ENCODE data around the gene PLEKHG4B. TPM values are rescaled to one million over a fixed set of nuclear protein-coding genes. Genes with fewer than 3 reads are reported as not detected.

The PLEKHG4B gene
- total RNA-seq, 1 experiment from 2014 or later, result 0.02 TPM

- no TSS peak for BruUV-seq (replicated peaks)
- no peaks in the 10 kb centered on the region for H3K79me2 ChIP-seq (ENCODE audit: insufficient read depth, low read length)
- intact Hi-C loops (cut with micrococcal nuclease), result no loop called here
- no peak overlapping the region for H3K27ac ChIP-seq (ENCODE audit: low read depth, low read length)
- H3K9me3 ChIP-seq (ENCODE audit: control insufficient read depth in 1 of 2, insufficient read depth in 1 of 2, low read depth in 1 of 2, low read length in 2 of 2), result no peaks in the 10 kb centered on the region
- POLR2A ChIA-PET, result no interaction called here
- H3K4me1 ChIP-seq (ENCODE audit: control insufficient read depth in 1 of 2, insufficient read depth in 2 of 2, low read length in 2 of 2), result peaks cover 0 to 6% of the 10 kb centered on the region in 2 experiments; a peak in 2 of 4 replicates
- DNase-seq (ENCODE audit: low read depth, low spot score) (no peak), ATAC-seq (no peak)
- H3K9ac ChIP-seq (ENCODE audit: low read length), result no peak overlapping the region
- H4K20me1 ChIP-seq (ENCODE audit: insufficient read depth), result no peaks in the 10 kb centered on the region
- RAD21 ChIA-PET (ENCODE audit: low non-redundant PET in 1 of 2, low total read pairs in 2 of 2, uncharacterized antibody in 2 of 2, unreplicated experiment in 2 of 2), result no interaction called here
- no peak overlapping the region for H3K4me3 ChIP-seq (replicated peaks in 1 of 2; ENCODE audit: low read depth in 1 of 2, low read length in 2 of 2)
- no peak overlapping the region for H3K4me2 ChIP-seq (ENCODE audit: low read length)
- no peaks in the 10 kb centered on the region for H3K36me3 ChIP-seq (ENCODE audit: control insufficient read depth in 1 of 2, insufficient read depth in 2 of 2, low read length in 2 of 2)
- H3K9me2 ChIP-seq (ENCODE audit: insufficient read depth), result no peaks in the 10 kb centered on the region
- CTCF ChIA-PET, result no interaction called here
- no peak overlapping the region for H2AFZ ChIP-seq (ENCODE audit: low read depth, low read length, poor library complexity, severe bottlenecking)
- TF ChIP-seq CTCF (IDR thresholded peaks at IDR 0.05 in 2 of 3, conservative IDR thresholded peaks at IDR 0.05 in 1 of 3; ENCODE audit: borderline replicate concordance in 1 of 3, insufficient read depth in 1 of 3, low read depth in 2 of 3, low read length in 2 of 3) (no peak), EGR1 (IDR thresholded peaks at IDR 0.05; ENCODE audit: low read depth) (no peak), ZFX (IDR thresholded peaks at IDR 0.05) (no peak), CEBPB (IDR thresholded peaks at IDR 0.05; ENCODE audit: low read depth) (no peak), CBX3 (IDR thresholded peaks at IDR 0.05; ENCODE audit: low read depth) (no peak), JUND (IDR thresholded peaks at IDR 0.05) (no peak), EZH2 (IDR thresholded peaks at IDR 0.05) (no peak)
- no peaks in the 10 kb centered on the region for H3K27me3 ChIP-seq (ENCODE audit: insufficient read depth, low read length)
Observed at GRCh38 chr5:166441-167372, 74.7 kb downstream of the PLEKHG4B start.

GRCh38 chr5:167511-167910 lies 75.5 kb downstream of the PLEKHG4B start:
- Histone ChIP-seq H3K27me3 (ENCODE audit: insufficient read depth, low read length) (no peaks in the 10 kb centered on the region), H3K4me2 (ENCODE audit: low read length) (no peak overlapping the region), H3K9me2 (ENCODE audit: insufficient read depth) (no peaks in the 10 kb centered on the region), H3K9me3 (ENCODE audit: control insufficient read depth in 1 of 2, insufficient read depth in 1 of 2, low read depth in 1 of 2, low read length in 2 of 2) (no peaks in the 10 kb centered on the region), H3K27ac (ENCODE audit: low read depth, low read length) (no peak overlapping the region), H3K9ac (ENCODE audit: low read length) (no peak overlapping the region), H4K20me1 (ENCODE audit: insufficient read depth) (no peaks in the 10 kb centered on the region), H3K79me2 (ENCODE audit: insufficient read depth, low read length) (no peaks in the 10 kb centered on the region), H3K4me3 (replicated peaks in 1 of 2; ENCODE audit: low read depth in 1 of 2, low read length in 2 of 2) (no peak overlapping the region), H3K4me1 (ENCODE audit: control insufficient read depth in 1 of 2, insufficient read depth in 2 of 2, low read length in 2 of 2) (peaks cover 0 to 6% of the 10 kb centered on the region in 2 experiments; a peak in 2 of 4 replicates), H2AFZ (ENCODE audit: low read depth, low read length, poor library complexity, severe bottlenecking) (no peak overlapping the region), H3K36me3 (ENCODE audit: control insufficient read depth in 1 of 2, insufficient read depth in 2 of 2, low read length in 2 of 2) (no peaks in the 10 kb centered on the region)
- DNase-seq (ENCODE audit: low read depth, low spot score), result no peak
- RAD21 ChIA-PET (ENCODE audit: low non-redundant PET in 1 of 2, low total read pairs in 2 of 2, uncharacterized antibody in 2 of 2, unreplicated experiment in 2 of 2), result no interaction called here
- CTCF ChIA-PET, result no interaction called here
- ATAC-seq, result no peak
- POLR2A ChIA-PET, result no interaction called here
- intact Hi-C loops (cut with micrococcal nuclease), result no loop called here
- BruUV-seq (replicated peaks), result no TSS peak
- no peak for TF ChIP-seq POLR2AphosphoS5 (IDR thresholded peaks at IDR 0.05; ENCODE audit: low read depth, low read length)
- TF ChIP-seq CBX3 (IDR thresholded peaks at IDR 0.05; ENCODE audit: low read depth), result no peak
- no peak for TF ChIP-seq JUND (IDR thresholded peaks at IDR 0.05)
- TF ChIP-seq MAX (IDR thresholded peaks at IDR 0.05), result no peak
- no peak for TF ChIP-seq CTCF (IDR thresholded peaks at IDR 0.05 in 2 of 3, conservative IDR thresholded peaks at IDR 0.05 in 1 of 3; ENCODE audit: borderline replicate concordance in 1 of 3, insufficient read depth in 1 of 3, low read depth in 2 of 3, low read length in 2 of 3)
- TF ChIP-seq SRF (IDR thresholded peaks at IDR 0.05; ENCODE audit: low read depth), result no peak

All from HCT116 (cell line).